Mesendoderm (in vitro differentiated cells): ENCODE data around the gene FASTK.

Experiments used
- DNase-seq: peaks from one replicate; pipeline ENCODE4 v3.0.0; 2013
- H2AK5ac ChIP-seq: 2 replicates; pipeline ENCODE4 v1.6.1; 2013; ENCODE audit warnings: low read length, inconsistent platforms
- H2BK120ac ChIP-seq: 2 replicates; pipeline ENCODE4 v1.6.1; 2013; ENCODE audit warnings: low read depth, mild to moderate bottlenecking, low read length, moderate library complexity, mixed read lengths
- H2BK15ac ChIP-seq: replicated peaks from 2 replicates; pipeline ENCODE4 v1.6.1; 2013; ENCODE audit warnings: low read depth, mild to moderate bottlenecking, moderate library complexity
- H2BK5ac ChIP-seq: 2 replicates; pipeline ENCODE4 v1.6.1; 2013; ENCODE audit warnings: low read length, inconsistent platforms
- H3K18ac ChIP-seq: 2 replicates; pipeline ENCODE4 v1.6.1; 2013; ENCODE audit warnings: mild to moderate bottlenecking, low read length, mixed read lengths
- H3K23ac ChIP-seq: one replicate; pipeline ENCODE4 v1.6.1; 2013; ENCODE audit warnings: low read length
- H3K27ac ChIP-seq: 2 replicates; pipeline ENCODE4 v1.5.1; 2013; ENCODE audit warnings: low read depth, mild to moderate bottlenecking, inconsistent platforms, low read length, moderate library complexity
- H3K27me3 ChIP-seq: 2 replicates; pipeline ENCODE4 v1.6.1; 2013; ENCODE audit warnings: low read length, control low read depth, mild to moderate bottlenecking, inconsistent platforms; ENCODE audit not compliant: insufficient read depth, poor library complexity
- H3K36me3 ChIP-seq: 2 replicates; pipeline ENCODE4 v1.6.1; 2013; ENCODE audit warnings: low read length, inconsistent platforms; ENCODE audit not compliant: control insufficient read depth, insufficient read depth
- H3K4ac ChIP-seq: one replicate; pipeline ENCODE4 v1.6.1; 2013; ENCODE audit warnings: low read depth, mild to moderate bottlenecking, low read length, moderate library complexity
- H3K4me1 ChIP-seq: 2 replicates; pipeline ENCODE4 v1.6.1; 2013; ENCODE audit warnings: low read depth, low read length, inconsistent platforms; ENCODE audit not compliant: control insufficient read depth
- H3K4me2 ChIP-seq: 2 replicates; pipeline ENCODE4 v1.6.1; 2013; ENCODE audit warnings: low read length
- H3K4me3 ChIP-seq: 2 replicates; pipeline ENCODE4 v1.5.1; 2013; ENCODE audit warnings: mild to moderate bottlenecking, low read length
- H3K56ac ChIP-seq: one replicate; pipeline ENCODE4 v1.6.1; 2013; ENCODE audit warnings: low read length
- H3K79me1 ChIP-seq: 2 replicates; pipeline ENCODE4 v1.6.1; 2013; ENCODE audit warnings: low read length, inconsistent platforms
- H3K79me2 ChIP-seq: 2 replicates; pipeline ENCODE4 v1.6.1; 2013; ENCODE audit warnings: mild to moderate bottlenecking, low read length; ENCODE audit not compliant: control insufficient read depth, insufficient read depth
- H3K9ac ChIP-seq: 2 replicates; pipeline ENCODE4 v1.6.1; 2013; ENCODE audit warnings: low read length, inconsistent platforms
- H4K5ac ChIP-seq: one replicate; pipeline ENCODE4 v1.6.1; 2013; ENCODE audit warnings: low read length
- H4K8ac ChIP-seq: one replicate; pipeline ENCODE4 v1.6.1; 2013; ENCODE audit warnings: low read depth, mild to moderate bottlenecking, control low read depth, low read length, moderate library complexity
- WGBS: extraction: QIAGEN DNeasy Blood & Tissue Kit; methylation state at CpG from one replicate; pipeline ENCODE4 v1.1.7; 2013; ENCODE audit warnings: low lambda C conversion rate, missing lambda C conversion rate; ENCODE audit not compliant: insufficient coverage; ENCODE audit errors: extremely low coverage; 5-methylcytosine and 5-hydroxymethylcytosine counted together

The FASTK gene

GRCh38 chr7:151113344-151114150 lies 32.9 kb upstream of the FASTK start:
- H3K4me3 ChIP-seq = no peak overlapping the region
- no peaks in the 10 kb centered on the region for H3K36me3 ChIP-seq
- H2BK5ac ChIP-seq = peak overlapping the region; percentile 65
- H3K27me3 ChIP-seq = no peaks in the 10 kb centered on the region
- H3K18ac ChIP-seq = peak overlapping the region; percentile 19
- peak overlapping the region; percentile 55 for H3K9ac ChIP-seq
- peak overlapping the region; percentile 92 for H3K27ac ChIP-seq
- no peaks in the 10 kb centered on the region for H3K79me2 ChIP-seq
- no peak overlapping the region for H2BK120ac ChIP-seq
- H3K4me1 ChIP-seq = peaks cover 11% of the 10 kb centered on the region
- H3K23ac ChIP-seq = no peak overlapping the region
- H4K8ac ChIP-seq = no peak overlapping the region
- H2BK15ac ChIP-seq = no peak overlapping the region
- H4K5ac ChIP-seq = no peak overlapping the region
- H3K79me1 ChIP-seq = peaks cover 10% of the 10 kb centered on the region
- peak overlapping the region; percentile 58 for H3K56ac ChIP-seq
- H2AK5ac ChIP-seq = no peak overlapping the region
- H3K4me2 ChIP-seq = peak overlapping the region; percentile 62
- peak; percentile 97 for DNase-seq
- no peak overlapping the region for H3K4ac ChIP-seq
- WGBS = no CpG with 5 or more reads among the region's 13 CpGs

- no peak overlapping the region for H4K5ac ChIP-seq
- WGBS = no CpG with 5 or more reads among the region's 20 CpGs
- peaks cover 5% of the 10 kb centered on the region for H3K79me1 ChIP-seq
- peaks cover 11% of the 10 kb centered on the region for H3K4me1 ChIP-seq
- no peak overlapping the region for H2BK5ac ChIP-seq
- H4K8ac ChIP-seq = no peak overlapping the region
- H3K36me3 ChIP-seq = no peaks in the 10 kb centered on the region
- H3K4ac ChIP-seq = no peak overlapping the region
- H2BK120ac ChIP-seq = no peak overlapping the region
- H3K56ac ChIP-seq = peak overlapping the region; percentile 60
- H3K27ac ChIP-seq = no peak overlapping the region
- H2BK15ac ChIP-seq = no peak overlapping the region
- DNase-seq = peak; percentile 81
- no peak overlapping the region for H3K18ac ChIP-seq
- no peak overlapping the region for H2AK5ac ChIP-seq
- no peaks in the 10 kb centered on the region for H3K27me3 ChIP-seq
- no peaks in the 10 kb centered on the region for H3K79me2 ChIP-seq
- no peak overlapping the region for H3K4me2 ChIP-seq
- no peak overlapping the region for H3K23ac ChIP-seq
- H3K4me3 ChIP-seq = no peak overlapping the region
- no peak overlapping the region for H3K9ac ChIP-seq
Observed at GRCh38 chr7:151110941-151111645, 30.5 kb upstream of the FASTK start.

- WGBS = no CpG with 5 or more reads among the region's 11 CpGs
- Histone ChIP-seq H3K27ac (no peak overlapping the region), H3K4me2 (no peak overlapping the region), H2BK5ac (no peak overlapping the region), H3K9ac (no peak overlapping the region), H3K4me1 (peaks cover 9% of the 10 kb centered on the region), H3K36me3 (no peaks in the 10 kb centered on the region), H4K5ac (no peak overlapping the region), H3K4me3 (no peak overlapping the region), H2BK120ac (no peak overlapping the region), H3K4ac (no peak overlapping the region), H3K27me3 (no peaks in the 10 kb centered on the region), H2BK15ac (no peak overlapping the region), H3K18ac (no peak overlapping the region), H3K56ac (peak overlapping the region; percentile 60), H4K8ac (no peak overlapping the region), H2AK5ac (no peak overlapping the region), H3K79me2 (no peaks in the 10 kb centered on the region), H3K79me1 (peaks cover 4% of the 10 kb centered on the region), H3K23ac (no peak overlapping the region)
- no peak for DNase-seq
Observed at GRCh38 chr7:151110236-151110940, 29.8 kb upstream of the FASTK start.

GRCh38 chr7:151109094-151110048 lies 28.8 kb upstream of the FASTK start:
- Histone ChIP-seq H3K4me3 (no peak overlapping the region), H3K27ac (no peak overlapping the region)
- DNase-seq = peak; percentile 47

GRCh38 chr7:151107882-151108281 lies 27.3 kb upstream of the FASTK start:
- no peak for DNase-seq
- no peak overlapping the region for H2AK5ac ChIP-seq
- no peak overlapping the region for H3K4ac ChIP-seq
- H4K5ac ChIP-seq = no peak overlapping the region
- H3K56ac ChIP-seq = no peak overlapping the region
- H3K23ac ChIP-seq = no peak overlapping the region
- H3K18ac ChIP-seq = no peak overlapping the region
- no peak overlapping the region for H3K4me2 ChIP-seq
- no CpG with 5 or more reads among the region's 10 CpGs for WGBS
- H4K8ac ChIP-seq = no peak overlapping the region
- H2BK120ac ChIP-seq = no peak overlapping the region
- no peaks in the 10 kb centered on the region for H3K36me3 ChIP-seq
- H2BK15ac ChIP-seq = no peak overlapping the region
- peaks cover 1% of the 10 kb centered on the region for H3K79me1 ChIP-seq
- no peaks in the 10 kb centered on the region for H3K79me2 ChIP-seq
- no peak overlapping the region for H3K4me3 ChIP-seq
- no peak overlapping the region for H2BK5ac ChIP-seq
- no peak overlapping the region for H3K9ac ChIP-seq
- no peak overlapping the region for H3K27ac ChIP-seq
- peaks cover 3% of the 10 kb centered on the region for H3K4me1 ChIP-seq
- H3K27me3 ChIP-seq = no peaks in the 10 kb centered on the region

More at GRCh38 chr7:151109094-151110048, 28.8 kb upstream of the FASTK start:
- Histone ChIP-seq H3K18ac (no peak overlapping the region), H4K8ac (no peak overlapping the region), H2BK15ac (no peak overlapping the region), H3K56ac (no peak overlapping the region), H3K36me3 (no peaks in the 10 kb centered on the region), H3K9ac (no peak overlapping the region), H3K4me2 (no peak overlapping the region), H2BK120ac (no peak overlapping the region), H3K4me1 (peaks cover 10% of the 10 kb centered on the region), H2BK5ac (no peak overlapping the region), H2AK5ac (no peak overlapping the region), H4K5ac (no peak overlapping the region), H3K79me1 (peaks cover 4% of the 10 kb centered on the region), H3K4ac (no peak overlapping the region), H3K79me2 (no peaks in the 10 kb centered on the region), H3K23ac (no peak overlapping the region), H3K27me3 (no peaks in the 10 kb centered on the region)
- WGBS = no CpG with 5 or more reads among the region's 15 CpGs
